Measurements from ENCODE around the gene CADPS.
"Not testable (repeated sequence)": the region's sequence is repeated elsewhere in the genome, so short reads cannot be mapped to it uniquely, and the experiment has no call there.

Gene CADPS

DNA sequence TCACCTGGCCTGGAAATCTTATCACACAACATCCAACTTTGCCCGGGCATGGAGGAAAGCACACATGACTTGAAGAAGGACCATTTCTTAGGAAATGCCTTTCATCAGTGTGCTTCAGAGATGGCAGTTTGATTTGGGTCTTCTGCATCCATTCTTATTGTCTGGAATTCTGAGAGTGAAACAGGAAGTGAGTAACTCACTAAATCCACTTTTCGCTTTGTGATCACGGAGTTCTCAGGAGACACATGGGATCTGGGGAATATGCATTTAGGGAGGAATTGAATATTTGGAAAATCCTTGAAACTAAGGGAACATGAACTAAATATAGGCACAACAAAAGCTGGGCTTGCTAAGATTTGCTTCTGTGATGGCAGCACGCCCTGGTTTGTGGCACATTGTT lies 289.4 kb downstream of the CADPS start:
- no peak for DNase-seq

GRCh38 chr3:62584636-62585035 lies 290.6 kb downstream of the CADPS start:
- DNase-seq, result no peak

GRCh38 chr3:62582495-62583172 lies 292.6 kb downstream of the CADPS start:
- no peak for DNase-seq

- not testable (repeated sequence) for DNase-seq
Measured at GRCh38 chr3:62580485-62580884, 294.7 kb downstream of the CADPS start.

- DNase-seq, result no peak
Measured at GRCh38 chr3:62577153-62577552, 298.1 kb downstream of the CADPS start.

DNA sequence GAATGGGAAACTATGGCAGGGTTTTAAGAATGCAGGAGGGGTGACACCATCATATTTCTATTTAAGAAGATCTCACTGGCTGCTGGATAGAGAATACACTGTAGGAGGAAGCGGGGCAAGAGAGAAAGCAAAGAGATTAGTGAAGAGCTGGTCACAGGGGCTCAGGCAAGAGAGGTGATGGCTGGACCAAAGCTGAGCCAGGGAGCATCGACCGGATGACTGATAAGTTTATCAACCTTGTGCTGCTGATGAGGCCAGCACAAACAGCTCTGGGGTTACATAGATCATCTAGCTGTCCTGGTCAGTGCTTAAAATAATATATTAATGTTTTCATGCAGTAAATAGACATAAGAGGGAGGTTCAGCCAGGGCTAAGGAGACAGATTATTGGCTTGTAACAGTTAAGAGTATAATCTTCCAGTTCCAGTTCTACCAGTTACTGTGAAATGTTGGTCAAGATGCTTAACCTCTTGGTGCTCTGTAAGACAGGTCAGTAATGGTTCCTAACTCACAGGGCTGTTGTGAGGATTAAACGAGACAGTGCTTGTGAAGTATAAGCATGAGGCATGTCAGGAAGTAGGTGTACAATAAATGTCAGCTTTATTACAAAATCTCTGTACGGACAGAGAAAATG lies 300.8 kb downstream of the CADPS start:
- DNase-seq, result no peak

GRCh38 chr3:62571916-62572315 lies 303.3 kb downstream of the CADPS start:
- no peak for DNase-seq

GRCh38 chr3:62570888-62571287 lies 304.3 kb downstream of the CADPS start:
- DNase-seq, result no peak

- no peak for DNase-seq
Measured at GRCh38 chr3:62569609-62570008, 305.6 kb downstream of the CADPS start.

GRCh38 chr3:62567097-62568021 lies 307.9 kb downstream of the CADPS start:
- DNase-seq, result no peak

- DNase-seq, result no peak
Measured at GRCh38 chr3:62566022-62566557, 309.1 kb downstream of the CADPS start.

- no peak for DNase-seq
Measured at GRCh38 chr3:62562596-62562995, 312.6 kb downstream of the CADPS start.

- DNase-seq, result no peak
Measured at GRCh38 chr3:62562017-62562416, 313.2 kb downstream of the CADPS start.

DNA sequence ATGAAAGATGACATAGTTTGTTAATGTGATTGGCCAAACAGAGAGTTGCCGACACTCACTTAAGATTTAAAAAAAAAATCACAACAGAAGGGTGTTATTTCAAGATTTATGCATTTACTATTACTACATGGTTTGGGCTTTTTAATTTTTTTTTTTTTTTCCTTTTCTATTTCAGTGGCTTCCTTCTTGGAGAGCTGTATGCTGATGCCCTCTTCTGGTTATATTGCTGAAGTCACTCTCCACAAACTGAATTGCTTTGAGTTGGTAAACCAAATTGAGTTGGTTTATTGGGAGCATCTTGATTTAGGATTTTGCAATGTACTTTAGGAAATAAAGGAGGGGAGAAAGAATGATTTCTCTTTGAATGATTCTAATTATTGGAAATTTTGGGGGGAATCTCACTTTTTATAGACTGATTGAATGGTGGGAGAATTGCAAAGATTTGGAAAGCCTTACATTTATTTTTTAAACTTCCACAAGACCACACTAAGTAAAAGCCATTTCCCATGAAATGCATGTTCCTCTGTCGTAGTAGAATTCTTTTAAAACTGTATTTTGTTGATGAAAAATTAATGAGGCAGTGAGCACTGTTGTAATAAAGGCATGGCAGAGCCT lies 315.3 kb downstream of the CADPS start:
- no peak for DNase-seq

GRCh38 chr3:62558549-62559112 lies 316.6 kb downstream of the CADPS start:
- DNase-seq, result no peak

DNA sequence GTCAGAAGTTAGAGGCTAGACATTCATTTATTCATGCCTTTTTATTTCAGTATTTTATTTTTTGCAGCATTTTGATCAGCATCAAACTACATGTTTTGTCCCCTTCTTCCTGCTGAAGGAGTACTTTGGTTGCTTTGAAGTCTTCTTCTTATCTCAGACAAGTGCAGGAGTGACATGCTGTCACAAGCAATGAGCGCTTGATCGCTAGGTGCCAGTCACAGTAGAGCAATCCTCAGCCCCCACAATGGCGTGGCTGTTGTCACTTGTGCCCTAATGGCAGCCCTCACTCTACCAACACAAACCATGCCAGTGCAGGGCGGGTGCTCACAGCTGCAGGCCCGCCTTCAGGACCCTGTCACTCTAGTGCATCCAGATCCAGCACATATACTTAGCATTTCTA lies 317.2 kb downstream of the CADPS start:
- DNase-seq, result no peak

GRCh38 chr3:62557450-62557849 lies 317.8 kb downstream of the CADPS start:
- no peak for DNase-seq

DNA sequence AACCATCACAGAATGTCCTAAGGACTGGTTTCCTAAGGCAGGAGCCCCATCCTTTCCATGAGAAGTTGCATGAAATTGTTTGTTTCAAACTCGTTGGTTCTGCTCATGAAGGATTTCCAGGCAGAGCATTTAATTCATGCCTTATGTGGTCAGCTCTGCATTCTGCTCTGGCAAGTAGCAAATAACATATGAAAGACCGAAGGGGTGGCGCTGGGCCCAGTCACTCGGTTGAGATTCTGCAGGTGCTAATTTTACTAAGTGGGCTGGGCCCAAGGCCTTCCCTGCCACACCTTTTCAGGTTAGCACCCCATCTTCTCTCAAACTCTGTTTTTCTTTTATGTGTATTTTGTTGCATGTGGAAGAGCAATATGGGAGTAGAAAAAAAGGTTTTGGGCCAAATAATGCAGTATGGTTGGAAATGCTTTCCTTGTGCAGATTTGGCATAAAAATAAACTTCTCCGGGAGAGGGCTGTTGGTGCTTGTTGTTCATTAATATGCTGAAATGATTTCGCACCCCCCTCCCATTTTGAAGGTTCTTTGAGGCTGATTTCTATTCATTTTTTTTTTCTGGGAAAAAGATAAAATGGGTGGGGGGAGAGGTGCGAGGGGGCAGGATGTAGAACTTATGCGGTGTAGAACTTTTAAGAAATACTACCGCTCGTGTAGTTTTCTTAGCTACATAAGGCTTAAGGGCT lies 318.9 kb downstream of the CADPS start:
- DNase-seq, result no peak

DNA sequence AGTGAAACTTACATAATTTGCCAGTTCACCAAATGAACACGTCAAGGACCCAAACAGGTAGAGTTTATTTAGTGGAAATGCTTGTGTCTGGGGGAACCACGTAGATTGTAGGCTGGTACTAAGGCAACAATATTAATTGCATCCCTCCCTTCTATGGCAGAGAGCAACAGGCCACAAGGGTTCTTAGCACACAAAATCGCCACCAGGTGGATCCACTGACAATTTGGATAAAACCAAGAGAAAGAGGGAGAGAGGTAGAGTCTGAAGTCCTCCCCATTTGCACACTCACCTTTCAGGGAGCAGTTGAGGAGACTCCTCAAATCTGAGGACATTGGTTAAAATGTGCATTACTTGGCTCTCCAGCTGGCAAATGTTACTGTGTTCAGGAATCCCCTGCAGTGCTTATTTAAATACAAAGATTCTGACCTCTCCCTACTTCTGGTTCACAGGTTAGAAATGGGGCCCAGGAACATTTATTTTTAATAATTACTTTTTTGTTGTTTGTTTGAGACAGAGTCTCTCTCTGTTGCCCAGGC lies 320.9 kb downstream of the CADPS start:
- DNase-seq, result no peak

GRCh38 chr3:62553811-62554210 lies 321.4 kb downstream of the CADPS start:
- no peak for DNase-seq

GRCh38 chr3:62551556-62551955 lies 323.7 kb downstream of the CADPS start:
- DNase-seq, result no peak

GRCh38 chr3:62550439-62550838 lies 324.8 kb downstream of the CADPS start:
- DNase-seq, result no peak
